NOMO-1 treated with DMSO at 0.1 percent for 48 hours (cell line): ENCODE results near the gene XRN2.
"Not testable (repeated sequence)": the region's sequence is repeated elsewhere in the genome, so short reads cannot be mapped to it uniquely, and the experiment has no call there.

Source experiments
- DNase-seq: peaks from one replicate; lab custom pipeline; 2025; ENCODE audit not compliant: unreplicated experiment; lab: John Stamatoyannopoulos, UW

The XRN2 gene

DNA sequence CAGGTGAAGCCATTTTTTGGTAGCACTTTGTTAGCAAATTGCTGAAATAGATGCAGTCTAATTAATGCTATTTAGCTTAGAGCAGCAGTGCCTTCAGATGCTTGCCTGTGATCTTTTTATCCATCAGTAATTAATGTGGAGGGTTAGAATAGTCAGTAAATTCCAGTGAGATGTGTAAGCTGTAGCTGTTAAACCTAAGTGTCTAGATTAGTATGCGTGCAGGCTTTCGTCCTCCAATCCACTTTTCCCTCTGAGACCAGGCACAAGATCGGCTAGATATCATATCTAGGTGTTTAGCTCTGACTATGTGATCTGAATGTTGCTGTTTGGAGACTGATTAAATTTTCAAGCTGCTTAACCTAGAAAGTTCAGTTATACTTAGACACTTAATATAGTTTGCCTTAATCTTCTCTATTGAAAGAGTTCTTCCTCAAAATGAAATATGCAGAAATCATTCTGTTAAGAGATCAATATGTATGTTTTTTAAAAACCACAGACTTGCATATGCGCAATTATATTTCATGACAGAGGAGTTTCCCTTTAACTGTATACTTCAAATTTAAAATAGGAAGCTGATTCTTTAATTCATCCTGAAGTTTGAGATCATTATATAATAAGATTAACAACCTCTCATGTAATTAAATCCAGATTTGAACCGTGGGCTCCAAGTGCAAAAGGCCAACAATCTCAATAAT is 41.2 kb downstream of the XRN2 start:
- DNase-seq: no peak

DNA sequence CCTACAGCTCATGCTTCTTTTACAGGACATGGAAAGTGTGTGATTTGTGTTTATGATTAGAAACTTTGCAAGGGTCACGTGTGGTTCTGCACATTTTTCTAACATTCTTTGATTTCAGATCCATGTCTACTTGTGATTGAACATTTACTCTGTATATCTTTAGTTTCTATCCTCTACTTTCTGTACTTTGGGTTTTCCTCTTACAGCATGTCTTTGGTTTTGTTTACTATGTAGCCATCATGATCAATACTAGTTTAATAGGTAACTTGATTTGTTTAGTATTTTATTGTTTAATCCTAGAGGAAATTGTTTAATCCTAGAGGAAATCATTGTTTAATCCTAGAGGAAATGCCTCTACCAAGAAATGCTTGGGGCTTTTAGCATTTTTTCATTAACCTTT is 41.8 kb downstream of the XRN2 start:
- DNase-seq: no peak

DNA sequence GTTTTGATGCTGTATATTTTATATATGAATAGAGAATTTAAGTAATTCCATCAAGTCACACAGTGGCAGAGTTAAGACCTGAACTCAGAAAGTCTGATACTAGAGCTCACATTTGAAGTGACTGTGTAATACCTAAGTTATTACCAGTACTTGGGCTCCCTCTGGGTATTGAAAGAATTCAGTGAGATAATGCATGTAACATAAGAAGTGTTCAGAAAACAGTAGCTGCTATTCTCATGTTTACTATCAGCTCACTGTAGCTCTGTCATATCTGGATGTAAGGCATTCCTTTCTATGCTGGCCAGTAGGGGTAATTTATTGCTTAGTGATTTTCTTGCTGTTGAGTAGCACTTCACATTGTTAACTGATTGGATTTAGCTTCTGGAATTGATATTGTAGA is 49.6 kb downstream of the XRN2 start:
- no peak for DNase-seq

DNA sequence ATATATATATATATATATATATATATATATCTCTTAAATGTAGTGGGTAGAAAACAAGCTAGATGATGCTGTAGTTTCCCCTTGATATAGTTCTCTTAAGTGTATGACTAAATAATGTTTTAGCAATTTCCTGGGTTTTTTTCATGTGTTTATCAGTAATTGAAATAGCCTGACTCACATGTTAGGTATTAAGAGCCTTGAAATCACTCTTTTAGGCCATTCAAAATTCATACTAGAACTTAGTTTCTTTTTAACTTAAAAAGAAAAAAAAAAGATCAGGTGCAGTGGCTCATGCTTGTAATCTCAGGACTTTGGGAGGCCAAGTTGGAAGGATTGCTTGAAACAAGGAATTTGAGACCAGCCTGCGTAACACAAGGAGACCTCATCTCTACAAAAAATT is 50.1 kb downstream of the XRN2 start:
- no peak for DNase-seq

DNA sequence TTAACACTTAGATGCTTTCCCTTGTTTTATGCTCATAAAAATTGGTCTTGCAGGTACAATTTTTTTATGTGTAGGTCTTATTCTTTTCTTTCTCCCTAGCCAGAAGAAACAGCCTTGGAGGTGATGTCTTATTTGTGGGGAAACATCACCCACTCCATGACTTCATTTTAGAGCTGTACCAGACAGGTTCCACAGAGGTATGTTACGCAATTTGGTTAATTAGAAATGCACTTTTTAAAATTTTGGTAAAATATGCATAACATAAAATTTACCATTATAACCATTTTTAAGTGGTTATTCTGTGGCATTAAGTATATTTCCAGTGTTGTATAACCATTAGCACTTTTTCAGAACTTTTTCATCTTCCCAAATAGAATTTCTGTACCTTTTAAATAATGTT is 52.9 kb downstream of the XRN2 start:
- DNase-seq: no peak

DNA sequence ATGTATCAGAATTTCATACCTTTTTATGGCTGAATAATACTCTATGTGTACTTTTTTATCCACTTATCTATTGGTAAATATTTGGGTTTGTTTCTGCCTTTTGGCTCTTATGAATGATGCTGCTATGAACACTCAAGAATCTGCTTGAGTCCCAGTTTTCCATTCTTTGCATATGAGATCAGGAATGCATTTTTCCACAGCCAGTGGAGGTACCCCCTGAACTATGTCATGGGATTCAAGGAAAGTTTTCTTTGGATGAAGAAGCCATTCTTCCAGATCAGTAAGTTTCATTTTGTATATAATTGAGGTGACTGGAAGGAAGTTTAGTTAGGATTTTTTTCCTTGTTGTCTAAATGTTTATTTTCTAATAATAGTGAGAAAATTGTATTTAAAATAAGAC is 53.3 kb downstream of the XRN2 start:
- no peak for DNase-seq

DNA sequence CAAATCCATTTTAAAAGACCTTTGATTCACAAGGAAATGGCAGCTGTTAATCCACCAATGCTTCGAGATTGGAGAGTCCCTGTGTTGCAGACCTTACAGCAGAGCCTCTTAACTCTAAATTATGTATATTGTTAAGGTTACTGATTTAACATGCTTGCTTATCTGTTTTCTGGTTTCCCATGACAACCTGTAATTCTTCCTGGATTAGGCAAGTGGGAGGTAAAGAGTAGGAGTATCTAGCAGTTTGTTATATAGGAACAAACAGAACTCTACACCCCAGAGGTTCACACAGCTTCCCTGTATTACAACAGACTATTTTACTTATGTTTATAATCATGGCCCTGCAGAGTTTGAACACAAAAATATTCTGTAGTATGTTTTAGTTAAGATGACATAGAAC is 54.7 kb downstream of the XRN2 start:
- DNase-seq: no peak

DNA sequence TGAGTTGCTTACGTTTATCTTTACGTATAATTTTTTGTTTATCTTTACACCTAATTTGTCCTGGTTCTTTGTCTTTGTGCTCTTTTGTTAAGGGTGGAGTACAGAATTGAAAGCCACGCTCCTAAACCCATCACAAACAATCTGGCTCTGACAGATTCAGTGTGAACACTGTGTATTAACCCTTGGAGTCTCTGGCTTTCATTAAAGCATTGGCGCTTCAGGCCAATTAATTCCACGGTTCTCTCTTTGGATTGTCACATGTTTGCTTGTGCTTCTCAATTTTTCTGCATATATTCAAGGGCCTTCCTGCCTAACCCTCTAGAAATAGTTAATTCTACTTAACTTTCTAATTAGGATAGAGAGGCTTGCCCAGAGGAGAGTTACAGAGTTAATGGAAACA is 55.6 kb downstream of the XRN2 start:
- DNase-seq: no peak

DNA sequence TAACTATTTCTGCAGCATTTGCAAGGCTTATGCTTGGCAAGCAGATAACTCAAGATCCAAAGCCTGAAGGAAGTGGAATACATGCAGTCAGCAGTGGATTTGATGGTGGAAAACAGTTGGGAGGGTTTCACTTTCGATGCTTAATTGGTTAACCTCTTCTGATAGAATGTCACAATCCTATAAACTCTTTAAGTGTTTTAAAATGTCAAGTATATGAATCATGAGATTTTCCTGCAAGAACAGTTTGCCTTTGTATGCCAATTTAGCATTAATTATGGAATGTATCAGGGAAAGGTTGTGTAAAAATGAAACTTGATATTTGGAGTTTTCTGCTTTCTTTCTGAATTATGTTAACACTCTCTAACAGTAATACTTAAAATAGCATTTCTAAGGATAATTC is 57.6 kb downstream of the XRN2 start:
- DNase-seq: peak; percentile 53

DNA sequence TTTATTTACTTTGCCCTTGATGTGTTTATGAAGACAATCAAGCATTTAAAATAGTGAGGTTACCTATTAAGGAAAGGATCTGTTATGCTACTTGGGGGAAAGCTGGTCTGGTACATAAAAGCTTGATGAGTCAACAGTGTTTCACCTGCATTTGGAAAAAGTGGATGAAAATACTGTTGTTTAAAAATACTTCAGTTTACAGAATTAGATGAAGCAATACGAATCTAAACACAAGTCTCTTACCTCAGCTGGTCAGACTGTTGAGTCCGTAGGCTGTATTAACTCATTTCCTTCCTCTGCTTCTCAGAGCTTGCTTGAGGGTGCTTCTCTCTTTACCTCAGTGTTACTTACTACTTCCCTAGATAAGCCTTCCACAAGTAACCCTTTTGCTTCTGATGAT is 58.1 kb downstream of the XRN2 start:
- peak; percentile 75 for DNase-seq

DNA sequence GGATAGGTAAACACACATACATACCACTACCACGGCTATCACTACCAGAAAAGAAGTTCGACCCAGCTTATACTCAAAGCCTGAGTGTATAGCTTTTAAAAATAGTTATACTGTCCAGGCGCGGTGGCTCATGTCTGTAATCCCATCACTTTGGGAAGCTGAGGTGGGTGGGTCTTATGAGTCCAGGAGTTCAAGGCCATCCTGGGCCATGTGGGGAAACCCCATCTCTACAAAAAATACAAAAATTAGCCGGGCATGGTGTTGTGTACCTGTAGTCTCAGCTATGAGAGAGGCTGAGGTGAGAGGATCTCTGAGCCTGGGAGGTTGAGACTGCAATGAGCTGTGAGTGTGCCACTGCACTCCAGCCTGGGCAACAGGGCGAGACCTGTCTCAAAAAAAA is 61.3 kb downstream of the XRN2 start:
- no peak for DNase-seq

DNA sequence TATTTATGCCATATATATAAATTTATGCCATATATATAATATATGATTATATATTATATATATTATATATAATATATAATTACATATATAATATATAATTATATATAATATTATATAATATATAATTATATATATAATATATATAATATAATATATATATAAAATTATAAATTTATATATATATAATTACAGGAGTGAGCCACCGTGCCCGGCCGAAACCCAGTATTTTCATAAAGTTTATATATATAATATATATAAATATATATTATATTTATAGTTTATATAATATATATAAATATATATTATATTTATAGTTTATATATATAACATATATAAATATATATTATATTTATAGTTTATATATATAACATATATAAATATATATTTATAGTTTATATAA is 62.6 kb downstream of the XRN2 start:
- DNase-seq: no peak

DNA sequence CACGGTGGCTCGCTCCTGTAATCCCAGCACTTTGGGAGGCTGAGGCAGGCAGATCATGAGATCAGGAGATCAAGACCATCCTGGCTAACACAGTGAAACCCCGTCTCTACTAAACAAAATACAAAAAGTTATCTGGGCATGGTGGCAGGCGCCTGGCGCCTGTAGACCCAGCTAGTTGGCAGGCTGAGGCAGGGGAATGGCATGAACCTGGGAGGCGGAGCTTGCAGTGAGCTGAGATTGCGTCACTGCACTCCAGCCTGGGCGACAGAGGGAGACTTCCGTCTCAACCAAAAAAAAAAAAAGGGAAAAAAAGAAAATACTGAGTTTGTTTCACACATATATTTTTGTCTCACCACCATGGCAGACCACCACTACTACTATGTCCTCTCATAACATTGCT is 63.1 kb downstream of the XRN2 start:
- DNase-seq: not testable (repeated sequence)

DNA sequence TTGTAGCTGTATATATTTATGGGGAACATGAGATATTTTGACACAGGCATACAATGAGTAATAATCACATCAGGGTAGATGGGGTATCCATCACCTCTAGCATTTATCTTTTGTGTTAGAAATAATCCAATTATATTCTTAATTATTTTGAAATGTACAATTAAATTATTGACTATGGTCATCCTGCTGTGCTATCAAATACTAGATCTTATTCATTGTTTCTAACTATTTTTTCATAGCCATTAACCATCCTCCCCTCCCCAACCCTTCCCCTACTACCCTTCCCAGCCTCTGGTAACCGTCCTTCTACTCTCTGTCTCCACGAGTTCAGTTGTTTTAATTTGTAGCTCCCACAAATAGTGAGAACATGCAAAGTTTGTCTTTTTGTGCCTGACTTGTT is 65.7 kb downstream of the XRN2 start:
- no peak for DNase-seq

DNA sequence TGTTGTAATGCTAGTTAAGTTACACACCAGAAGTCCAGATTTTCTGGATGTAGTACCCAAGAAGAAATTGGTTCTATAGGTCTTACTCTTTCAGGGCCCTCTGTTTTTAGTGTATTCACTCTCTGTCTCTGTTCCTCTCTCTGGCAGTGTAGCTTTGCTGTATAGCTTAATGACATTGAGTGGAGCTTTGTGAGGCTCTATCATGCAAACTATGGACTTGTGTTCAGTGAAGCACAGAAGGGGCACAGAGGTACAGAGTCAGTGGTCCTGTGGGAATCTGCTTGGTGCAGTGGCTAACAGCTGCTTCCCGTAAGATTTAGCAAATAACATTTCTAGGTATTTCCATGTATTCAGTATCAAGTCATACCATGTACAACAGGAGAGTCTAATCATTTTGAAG is 68.1 kb downstream of the XRN2 start:
- DNase-seq: no peak

DNA sequence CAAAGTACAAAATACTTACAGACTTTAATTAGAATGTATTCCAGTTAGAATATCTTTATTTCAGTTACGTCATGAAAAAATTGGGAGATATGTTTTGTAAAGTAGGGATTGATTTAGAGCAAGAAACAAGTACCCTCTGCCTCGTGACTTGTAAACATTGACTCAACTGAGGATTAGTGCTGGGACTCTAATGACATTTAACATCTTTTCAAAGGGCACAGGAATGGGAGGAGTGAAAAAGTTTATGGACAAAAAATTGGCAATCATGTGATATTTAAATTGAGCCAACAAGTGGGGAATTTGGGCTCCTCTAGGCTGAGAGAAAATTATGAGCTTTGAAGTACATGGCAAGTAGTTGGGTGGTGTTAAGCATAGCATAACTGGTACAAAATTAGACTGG is 68.9 kb downstream of the XRN2 start:
- no peak for DNase-seq

DNA sequence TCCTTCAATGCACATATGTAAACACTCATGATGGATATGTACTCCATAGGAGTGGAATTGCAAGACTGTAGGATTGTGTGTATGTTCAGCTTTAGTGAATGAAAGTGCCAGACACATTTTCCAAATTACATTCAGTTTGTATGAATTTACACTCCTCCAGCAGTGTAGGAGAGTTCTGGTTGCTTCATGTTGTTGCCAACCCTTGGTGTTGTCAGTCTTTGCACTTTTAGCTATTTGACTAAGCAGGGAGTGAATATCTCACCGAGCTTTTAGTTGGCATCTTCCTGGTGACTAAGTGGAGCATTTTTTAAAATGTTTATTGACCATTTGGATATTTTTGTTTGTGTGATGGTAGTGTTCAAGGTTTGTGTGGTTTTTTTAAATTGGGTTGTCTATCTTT is 70.3 kb downstream of the XRN2 start:
- no peak for DNase-seq

DNA sequence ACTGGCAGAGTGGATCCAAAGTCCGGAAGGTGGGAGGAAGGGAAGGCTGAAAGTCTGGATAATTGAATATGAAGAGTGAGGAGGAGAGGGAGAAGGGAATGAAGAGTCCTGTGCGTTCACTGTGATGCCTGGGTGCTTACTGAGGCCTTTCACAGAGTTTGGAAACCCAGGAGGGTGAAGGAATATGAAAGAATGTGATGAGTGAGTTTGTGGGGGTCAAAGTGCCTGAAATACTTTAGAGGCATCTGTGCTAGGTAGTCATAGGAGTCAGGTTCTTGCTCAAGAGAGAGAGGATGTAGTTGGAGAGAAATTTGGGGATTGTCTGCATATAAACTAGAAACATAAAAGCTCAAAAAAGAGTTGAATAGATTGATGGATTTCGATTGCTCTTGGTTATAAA is 73.5 kb downstream of the XRN2 start:
- DNase-seq: no peak

DNA sequence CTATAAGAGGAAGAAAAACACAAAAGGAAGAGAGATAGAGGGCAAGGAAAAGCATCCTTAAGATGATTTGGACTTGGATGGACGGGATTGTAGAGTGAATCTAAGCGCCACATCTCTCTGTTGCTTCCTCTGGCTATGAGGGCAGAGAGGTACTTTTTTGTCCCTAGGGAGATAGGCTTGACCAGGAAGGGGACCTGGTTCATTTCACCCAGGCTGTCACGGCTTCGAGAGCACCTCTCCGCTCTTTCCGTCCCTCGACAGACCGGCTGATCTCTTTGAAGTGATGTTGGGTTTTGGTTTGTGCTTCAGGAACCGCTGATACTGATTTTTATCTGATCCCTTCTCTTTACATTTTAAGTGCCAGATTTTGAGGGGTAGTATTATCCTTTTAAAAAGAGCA is 74.6 kb downstream of the XRN2 start:
- no peak for DNase-seq

DNA sequence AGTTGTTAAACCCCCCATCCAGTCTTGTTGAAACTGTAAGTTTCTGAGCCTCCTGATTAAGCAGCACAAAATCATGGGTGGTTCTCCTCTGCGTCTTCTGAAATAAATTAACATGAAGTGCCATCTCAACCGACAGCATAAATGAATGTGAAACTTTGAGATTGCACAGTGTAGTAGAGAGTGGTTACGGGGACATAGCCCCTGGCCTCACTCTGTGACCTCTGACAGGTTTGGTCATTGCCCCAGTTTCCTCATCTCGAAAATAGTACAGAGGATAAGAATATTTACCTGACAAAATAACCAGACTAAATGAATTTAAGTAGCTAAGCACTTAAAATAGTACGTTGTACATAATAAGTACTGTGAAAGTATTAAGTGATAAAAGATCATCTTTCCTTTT is 75.1 kb downstream of the XRN2 start:
- DNase-seq: no peak

DNA sequence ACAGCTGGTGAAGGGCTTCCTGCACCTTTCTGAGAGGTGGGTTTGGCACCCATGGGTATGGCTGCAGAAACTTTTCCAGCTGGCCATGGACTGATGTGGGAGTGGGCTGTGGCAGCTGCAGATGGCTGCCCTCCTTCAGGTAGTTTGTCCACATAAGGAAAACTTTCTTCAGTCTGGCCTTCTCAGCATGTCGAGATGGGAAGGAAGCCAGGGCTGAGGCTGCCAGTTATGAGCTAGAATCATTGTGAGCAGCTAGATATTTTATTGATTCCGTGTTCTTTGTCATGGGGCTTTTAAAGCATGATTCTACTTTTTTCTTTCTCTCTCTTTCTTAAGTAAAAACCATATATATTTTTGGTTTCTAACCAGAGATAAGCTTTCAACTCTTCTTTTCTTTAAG is 77.6 kb downstream of the XRN2 start:
- no peak for DNase-seq

DNA sequence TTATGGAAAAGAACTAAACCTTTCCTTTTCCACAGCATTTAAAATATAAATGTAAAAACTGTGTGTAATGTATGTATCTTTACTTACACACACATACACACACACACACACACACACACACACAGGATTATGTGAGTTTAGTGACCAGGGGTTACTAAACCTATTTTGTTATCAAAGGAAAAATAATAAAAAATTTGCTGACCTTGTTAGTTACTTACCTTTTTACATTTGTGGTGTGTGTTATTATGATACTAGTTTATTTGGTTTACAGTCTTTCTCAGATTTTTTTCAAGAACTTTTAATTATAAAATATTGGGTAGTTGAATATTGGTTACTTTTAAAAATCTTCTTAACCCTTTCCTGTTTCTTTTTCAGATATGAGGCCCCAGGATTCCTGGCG is 78.5 kb downstream of the XRN2 start:
- DNase-seq: no peak

DNA sequence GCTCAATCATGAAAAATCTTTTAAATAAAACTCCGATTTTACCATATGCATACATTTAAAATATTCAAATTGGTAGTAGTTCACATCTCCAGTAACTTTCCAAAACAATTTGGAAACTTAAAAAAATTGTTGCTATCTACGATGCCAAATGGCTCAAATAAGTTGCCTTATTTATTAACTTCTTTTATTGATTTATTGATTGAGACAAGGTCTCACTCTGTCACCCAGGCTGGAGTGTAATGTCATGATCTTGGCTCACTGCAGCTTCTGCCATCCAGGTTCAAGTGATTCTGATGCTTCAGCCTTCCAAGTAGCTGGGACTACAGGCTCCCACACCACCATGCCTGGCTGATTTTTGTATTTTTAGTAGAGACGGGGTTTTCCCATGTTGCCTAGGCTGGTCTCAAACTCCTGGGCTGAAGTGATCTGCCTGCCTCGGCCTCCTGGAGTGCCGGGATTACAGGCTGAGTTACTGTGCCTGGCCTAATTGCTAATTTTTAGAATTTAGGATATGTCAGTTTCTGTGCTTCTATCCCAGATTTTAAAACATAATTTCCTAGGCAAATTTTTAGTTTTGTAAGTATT is 81.3 kb downstream of the XRN2 start:
- no peak for DNase-seq
